ENCODE measurements around the gene GFOD2. TPM values are rescaled to one million over a fixed set of nuclear protein-coding genes. Genes with fewer than 3 reads are reported as not detected.

Gene GFOD2
- total and polyA plus RNA-seq, 7 experiments from 2014 or later = 4.6 to 14.6 (median 11.4) TPM

- H3K27ac Mint-ChIP-seq = peak overlapping the region in 3 of 9 donors; percentile 30 to 58 (median 49)
- H3K4me3 Mint-ChIP-seq = no peak overlapping the region
- peaks cover 0 to 5% (median 0%) of the 10 kb centered on the region in 5 donors for H3K36me3 Mint-ChIP-seq
- DNase-seq (no peak), ATAC-seq (no peak)
- Histone ChIP-seq H3K27ac (ENCODE audit: low read depth, low read length) (no peak overlapping the region), H3K4me3 (ENCODE audit: low read length) (no peak overlapping the region), H3K4me1 (ENCODE audit: control insufficient read depth in 2 of 2, insufficient read depth in 2 of 2, low read length in 2 of 2) (no peaks in the 10 kb centered on the region), H3K9me3 (ENCODE audit: control insufficient read depth in 2 of 3, low read length in 3 of 3) (no peaks in the 10 kb centered on the region), H3K27me3 (ENCODE audit: control insufficient read depth in 2 of 2, insufficient read depth in 2 of 2, low read length in 2 of 2) (no peaks in the 10 kb centered on the region), H3K36me3 (ENCODE audit: control insufficient read depth in 2 of 3, insufficient read depth in 3 of 3, low read length in 3 of 3) (peaks cover 0 to 12% (median 0%) of the 10 kb centered on the region in 3 experiments)
- H3K27me3 Mint-ChIP-seq = no peaks in the 10 kb centered on the region
- no peaks in the 10 kb centered on the region for H3K9me3 Mint-ChIP-seq
- H3K4me1 Mint-ChIP-seq = peaks cover 0 to 8% (median 0%) of the 10 kb centered on the region in 7 donors
- ChIA-PET POLR2A (no interaction called here), CTCF (interaction anchor here (1.5 kb wide), 1 partner anchor 10 kb away, joined by 5 read pairs; no protein-coding TSS in a partner anchor)
- intact Hi-C loops (cut with micrococcal nuclease) = no loop called here
Observed at GRCh38 chr16:67677712-67678111, 41.4 kb downstream of the GFOD2 start.

- H3K4me1 Mint-ChIP-seq = peaks cover 0 to 12% (median 0%) of the 10 kb centered on the region in 7 donors
- Histone ChIP-seq H3K27me3 (ENCODE audit: control insufficient read depth in 2 of 2, insufficient read depth in 2 of 2, low read length in 2 of 2) (no peaks in the 10 kb centered on the region), H3K9me3 (ENCODE audit: control insufficient read depth in 2 of 3, low read length in 3 of 3) (no peaks in the 10 kb centered on the region), H3K4me1 (ENCODE audit: control insufficient read depth in 2 of 2, insufficient read depth in 2 of 2, low read length in 2 of 2) (no peaks in the 10 kb centered on the region), H3K4me3 (ENCODE audit: low read length) (no peak overlapping the region), H3K36me3 (ENCODE audit: control insufficient read depth in 2 of 3, insufficient read depth in 3 of 3, low read length in 3 of 3) (peaks cover 0 to 12% (median 0%) of the 10 kb centered on the region in 3 experiments), H3K27ac (ENCODE audit: low read depth, low read length) (no peak overlapping the region)
- H3K36me3 Mint-ChIP-seq = no peaks in the 10 kb centered on the region
- no peaks in the 10 kb centered on the region for H3K9me3 Mint-ChIP-seq
- no peak for DNase-seq
- ATAC-seq = no peak
- intact Hi-C loops (cut with micrococcal nuclease) = no loop called here
- H3K4me3 Mint-ChIP-seq = no peak overlapping the region
- peak overlapping the region in 1 of 9 donors; percentile 58 for H3K27ac Mint-ChIP-seq
- POLR2A ChIA-PET = interaction anchor here (0.7 kb wide), 1 partner anchor 31 kb away, joined by 3 read pairs; no protein-coding TSS in a partner anchor
- CTCF ChIA-PET = interaction anchor here (0.6 to 1.7 kb wide), 4 partner anchors 52 to 392 kb away, joined by 3 to 7 read pairs (median 3); no protein-coding TSS in a partner anchor
- no peaks in the 10 kb centered on the region for H3K27me3 Mint-ChIP-seq
Observed at GRCh38 chr16:67676939-67677338, 42.2 kb downstream of the GFOD2 start.

DNA sequence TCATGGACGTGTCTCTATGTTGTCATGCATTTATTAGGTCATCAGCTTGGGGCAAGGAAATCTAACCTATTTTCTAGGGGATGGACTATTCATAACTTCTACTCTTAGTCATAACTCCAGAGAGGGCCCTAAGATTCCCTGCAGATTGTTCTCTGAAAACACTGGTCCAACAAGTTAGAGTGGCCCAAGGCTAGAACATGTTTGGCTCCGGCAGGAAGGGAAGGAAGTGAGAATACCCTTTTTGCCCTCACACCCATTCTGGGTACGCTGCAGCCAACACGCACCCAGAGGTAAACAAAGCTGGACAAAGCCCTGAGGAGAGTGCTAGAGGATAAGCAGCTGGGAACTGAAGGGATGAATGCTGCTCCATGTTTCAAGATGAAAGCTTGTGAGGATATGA is 42.6 kb downstream of the GFOD2 start:
- Histone ChIP-seq H3K4me1 (ENCODE audit: control insufficient read depth in 2 of 2, insufficient read depth in 2 of 2, low read length in 2 of 2) (no peaks in the 10 kb centered on the region), H3K4me3 (ENCODE audit: low read length) (no peak overlapping the region), H3K36me3 (ENCODE audit: control insufficient read depth in 2 of 3, insufficient read depth in 3 of 3, low read length in 3 of 3) (peaks cover 0 to 12% (median 0%) of the 10 kb centered on the region in 3 experiments), H3K27me3 (ENCODE audit: control insufficient read depth in 2 of 2, insufficient read depth in 2 of 2, low read length in 2 of 2) (no peaks in the 10 kb centered on the region), H3K27ac (ENCODE audit: low read depth, low read length) (no peak overlapping the region), H3K9me3 (ENCODE audit: control insufficient read depth in 2 of 3, low read length in 3 of 3) (no peaks in the 10 kb centered on the region)
- Mint-ChIP-seq H3K4me3 (no peak overlapping the region), H3K36me3 (no peaks in the 10 kb centered on the region), H3K27ac (peak overlapping the region in 1 of 9 donors; percentile 58), H3K9me3 (no peaks in the 10 kb centered on the region), H3K27me3 (no peaks in the 10 kb centered on the region), H3K4me1 (peaks cover 0 to 12% (median 0%) of the 10 kb centered on the region in 7 donors)
- intact Hi-C loops (cut with micrococcal nuclease) = no loop called here
- DNase-seq (no peak), ATAC-seq (no peak)
- CTCF ChIA-PET = interaction anchor here (0.6 to 1.7 kb wide), 3 partner anchors 130 to 393 kb away, joined by 3 to 7 read pairs (median 3); no protein-coding TSS in a partner anchor
- POLR2A ChIA-PET = interaction anchor here (0.7 kb wide), 1 partner anchor 31 kb away, joined by 3 read pairs; no protein-coding TSS in a partner anchor

DNA sequence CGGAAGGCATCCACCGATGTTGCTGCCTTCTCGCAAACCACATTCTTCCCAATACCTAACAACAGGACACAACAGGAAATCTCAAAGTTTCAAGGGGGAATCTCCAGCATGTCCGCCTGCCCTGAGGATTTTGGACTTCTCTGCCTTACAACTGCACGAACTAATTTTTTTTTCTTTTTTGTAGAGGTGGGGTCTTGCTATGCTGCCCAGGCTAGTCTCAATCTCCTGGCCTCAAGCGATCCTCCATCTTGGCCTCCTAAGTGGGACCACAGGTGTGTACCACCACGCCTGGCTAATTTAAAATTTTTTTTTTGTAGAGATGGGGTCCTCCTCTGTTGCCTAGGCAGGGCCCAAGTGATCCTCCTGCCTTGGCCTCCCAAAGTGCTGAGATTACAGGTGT is 43.1 kb downstream of the GFOD2 start:
- no peak overlapping the region for H3K4me3 ChIP-seq (ENCODE audit: low read length)
- Mint-ChIP-seq H3K27ac (peak overlapping the region in 1 of 9 donors; percentile 21), H3K36me3 (no peaks in the 10 kb centered on the region), H3K9me3 (no peaks in the 10 kb centered on the region), H3K27me3 (no peaks in the 10 kb centered on the region), H3K4me1 (peaks cover 0 to 12% (median 0%) of the 10 kb centered on the region in 7 donors), H3K4me3 (no peak overlapping the region)
- no peaks in the 10 kb centered on the region for H3K9me3 ChIP-seq (ENCODE audit: control insufficient read depth in 2 of 3, low read length in 3 of 3)
- no peak for DNase-seq
- ChIA-PET CTCF (interaction anchor here (0.9 to 1.7 kb wide), 2 partner anchors 129 to 155 kb away, joined by 3 to 7 read pairs; no protein-coding TSS in a partner anchor), POLR2A (interaction anchor here (0.6 kb wide), 1 partner anchor 31 kb away, joined by 3 read pairs; the partner anchor contains the start of gene CARMIL2)
- intact Hi-C loops (cut with micrococcal nuclease) = no loop called here
- H3K4me1 ChIP-seq (ENCODE audit: control insufficient read depth in 2 of 2, insufficient read depth in 2 of 2, low read length in 2 of 2) = no peaks in the 10 kb centered on the region
- H3K36me3 ChIP-seq (ENCODE audit: control insufficient read depth in 2 of 3, insufficient read depth in 3 of 3, low read length in 3 of 3) = peaks cover 0 to 12% (median 0%) of the 10 kb centered on the region in 3 experiments
- no peak overlapping the region for H3K27ac ChIP-seq (ENCODE audit: low read depth, low read length)
- no peaks in the 10 kb centered on the region for H3K27me3 ChIP-seq (ENCODE audit: control insufficient read depth in 2 of 2, insufficient read depth in 2 of 2, low read length in 2 of 2)
- no peak for ATAC-seq

GRCh38 chr16:67675579-67675935 is 43.6 kb downstream of the GFOD2 start:
- no peak for DNase-seq
- ChIA-PET CTCF (interaction anchor here (1.7 kb wide), 1 partner anchor 154 kb away, joined by 7 read pairs; no protein-coding TSS in a partner anchor), POLR2A (interaction anchor here (0.6 kb wide), 1 partner anchor 30 kb away, joined by 3 read pairs; the partner anchor contains the start of gene CARMIL2)
- H3K27ac ChIP-seq (ENCODE audit: low read depth, low read length) = no peak overlapping the region
- Mint-ChIP-seq H3K36me3 (no peaks in the 10 kb centered on the region), H3K4me1 (peaks cover 0 to 12% (median 0%) of the 10 kb centered on the region in 7 donors), H3K27ac (peak overlapping the region in 2 of 9 donors; percentile 21 to 86), H3K27me3 (no peaks in the 10 kb centered on the region), H3K4me3 (no peak overlapping the region), H3K9me3 (no peaks in the 10 kb centered on the region)
- H3K36me3 ChIP-seq (ENCODE audit: control insufficient read depth in 2 of 3, insufficient read depth in 3 of 3, low read length in 3 of 3) = peaks cover 0 to 12% (median 0%) of the 10 kb centered on the region in 3 experiments
- no peaks in the 10 kb centered on the region for H3K4me1 ChIP-seq (ENCODE audit: control insufficient read depth in 2 of 2, insufficient read depth in 2 of 2, low read length in 2 of 2)
- ATAC-seq = no peak
- intact Hi-C loops (cut with micrococcal nuclease) = no loop called here
- H3K4me3 ChIP-seq (ENCODE audit: low read length) = no peak overlapping the region
- no peaks in the 10 kb centered on the region for H3K9me3 ChIP-seq (ENCODE audit: control insufficient read depth in 2 of 3, low read length in 3 of 3)
- H3K27me3 ChIP-seq (ENCODE audit: control insufficient read depth in 2 of 2, insufficient read depth in 2 of 2, low read length in 2 of 2) = no peaks in the 10 kb centered on the region

- Mint-ChIP-seq H3K9me3 (no peaks in the 10 kb centered on the region), H3K4me3 (no peak overlapping the region), H3K27me3 (no peaks in the 10 kb centered on the region), H3K36me3 (no peaks in the 10 kb centered on the region), H3K27ac (peak overlapping the region in 2 of 9 donors; percentile 64 to 86), H3K4me1 (peaks cover 0 to 12% (median 0%) of the 10 kb centered on the region in 7 donors)
- no peaks in the 10 kb centered on the region for H3K9me3 ChIP-seq (ENCODE audit: control insufficient read depth in 2 of 3, low read length in 3 of 3)
- DNase-seq (no peak), ATAC-seq (no peak)
- no peaks in the 10 kb centered on the region for H3K4me1 ChIP-seq (ENCODE audit: control insufficient read depth in 2 of 2, insufficient read depth in 2 of 2, low read length in 2 of 2)
- H3K27ac ChIP-seq (ENCODE audit: low read depth, low read length) = no peak overlapping the region
- H3K36me3 ChIP-seq (ENCODE audit: control insufficient read depth in 2 of 3, insufficient read depth in 3 of 3, low read length in 3 of 3) = peaks cover 0 to 12% (median 0%) of the 10 kb centered on the region in 3 experiments
- intact Hi-C loops (cut with micrococcal nuclease) = no loop called here
- ChIA-PET POLR2A (interaction anchor here (0.6 kb wide), 1 partner anchor 30 kb away, joined by 3 read pairs; the partner anchor contains the start of gene CARMIL2), CTCF (interaction anchor here (0.7 to 9.1 kb wide), 3 partner anchors 10 to 134 kb away, joined by 3 to 85 read pairs (median 3); no protein-coding TSS in a partner anchor)
- no peak overlapping the region for H3K4me3 ChIP-seq (ENCODE audit: low read length)
- H3K27me3 ChIP-seq (ENCODE audit: control insufficient read depth in 2 of 2, insufficient read depth in 2 of 2, low read length in 2 of 2) = no peaks in the 10 kb centered on the region
Observed at GRCh38 chr16:67674851-67675578, 44.1 kb downstream of the GFOD2 start.

All from naive thymus-derived CD4-positive, alpha-beta T cell (primary cell).